ENCODE results near the gene RPS19. TPM values are rescaled to one million over a fixed set of nuclear protein-coding genes. Genes with fewer than 3 reads are reported as not detected.

Gene RPS19
- total and polyA plus RNA-seq, 10 of the 15 experiments (the other 5 are each of a cell fraction or from before 2014, with no cell fraction given): 2,615 to 5,578 (median 4,127) TPM

GRCh38 chr19:41871573-41872383, 11.7 kb downstream of the RPS19 start (continued):
- no peak for TF ChIP-seq REST (IDR thresholded peaks at IDR 0.05; ENCODE audit: low read depth, low read length)
- peak; percentile 91 for TF ChIP-seq MEF2B (IDR thresholded peaks at IDR 0.05; ENCODE audit: partially characterized antibody, poor library complexity, severe bottlenecking)
- peak; percentile 36 for TF ChIP-seq KLF5 (IDR thresholded peaks at IDR 0.05; ENCODE audit: partially characterized antibody)
- no peak for TF ChIP-seq NKRF (conservative IDR thresholded peaks at IDR 0.05)
- no peak for TF ChIP-seq SIN3A (IDR thresholded peaks at IDR 0.05; ENCODE audit: low read depth, low read length)
- TF ChIP-seq MAX (IDR thresholded peaks at IDR 0.05; ENCODE audit: low read depth, low read length): no peak
- peak; percentile 79 for TF ChIP-seq ATF7 (IDR thresholded peaks at IDR 0.05; ENCODE audit: low read depth)
- no peak for TF ChIP-seq CEBPB (IDR thresholded peaks at IDR 0.05; ENCODE audit: borderline replicate concordance in 1 of 2, low read depth in 2 of 2, low read length in 2 of 2)
- no peak for TF ChIP-seq HCFC1 (IDR thresholded peaks at IDR 0.05; ENCODE audit: low read length)
- peak; percentile 91 for TF ChIP-seq POLR2A (IDR thresholded peaks at IDR 0.05; ENCODE audit: low read depth, low read length)
- 0 out of 2 replicates have a peak, but pooled peaks have one; percentile 59 for TF ChIP-seq CREB1 (IDR thresholded peaks at IDR 0.05; ENCODE audit: low read depth)
- TF ChIP-seq CHD2 (IDR thresholded peaks at IDR 0.05; ENCODE audit: borderline replicate concordance, low read depth, low read length): peak; percentile 75
- no peak; the same call in 1 of the 2 replicates for TF ChIP-seq POLR2AphosphoS2 (IDR thresholded peaks at IDR 0.05; ENCODE audit: low read depth, low read length)
- TF ChIP-seq NR2C2 (IDR thresholded peaks at IDR 0.05; ENCODE audit: borderline replicate concordance, control insufficient read depth, insufficient read length, low read depth): no peak
- TF ChIP-seq NFIC (IDR thresholded peaks at IDR 0.05; ENCODE audit: low read depth, low read length): peak; percentile 65
- TF ChIP-seq MTA2 (IDR thresholded peaks at IDR 0.05; ENCODE audit: low read depth): peak; percentile 81
- TF ChIP-seq ASH2L (IDR thresholded peaks at IDR 0.05; ENCODE audit: borderline replicate concordance, low read depth): 0 out of 2 replicates have a peak, but pooled peaks have one; percentile 36
- TF ChIP-seq PAX5 (IDR thresholded peaks at IDR 0.05; ENCODE audit: borderline replicate concordance, low read depth, low read length): peak; percentile 69
- TF ChIP-seq JUND (IDR thresholded peaks at IDR 0.05; ENCODE audit: low read depth, low read length): peak; percentile 36; the same call in 1 of the 2 replicates
- no peak for TF ChIP-seq FOS (IDR thresholded peaks at IDR 0.05; ENCODE audit: borderline replicate concordance, extremely low read depth, insufficient read length)
- no peak for TF ChIP-seq KDM1A (IDR thresholded peaks at IDR 0.05; ENCODE audit: borderline replicate concordance)
- peak; percentile 93 for TF ChIP-seq RELB (IDR thresholded peaks at IDR 0.05; ENCODE audit: low read depth)

All from GM12878 (cell line).